ENCODE results near the gene RXFP1.
A peak's percentile ranks its signal among the peaks of the same experiment; 100 is the strongest.

RXFP1 gene

DNA sequence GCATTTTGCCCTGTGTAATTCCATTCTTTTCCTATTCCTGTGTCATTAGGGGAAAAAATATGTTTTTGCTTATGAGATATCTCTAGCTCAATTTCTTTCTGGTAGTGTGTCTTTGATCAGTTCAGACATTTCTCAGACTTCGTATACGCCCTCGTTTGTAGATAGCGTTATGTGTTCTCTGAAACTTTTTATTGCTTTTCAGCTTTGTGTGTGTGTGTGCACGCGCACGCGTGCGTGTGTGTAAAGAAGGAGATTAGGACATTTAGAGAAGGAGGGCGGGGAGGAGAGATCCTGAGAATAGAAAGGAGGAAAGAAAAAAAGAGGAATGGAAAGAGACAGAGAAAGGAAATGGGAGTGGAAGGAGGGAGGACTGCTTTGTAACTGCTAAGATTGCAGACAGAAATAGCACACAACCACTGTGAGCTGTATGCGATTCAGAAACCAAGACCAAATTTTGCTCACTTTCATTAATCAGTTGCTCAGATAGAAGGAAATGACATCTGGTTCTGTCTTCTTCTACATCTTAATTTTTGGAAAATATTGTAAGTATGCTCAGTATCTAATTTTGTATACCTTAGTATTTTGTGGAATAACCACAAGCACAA lies at the start of gene RXFP1:
RXFP1 (plus strand) TSS at position 399 of the 605 bp plus-strand sequence; CDS start at position 494, 95 bp downstream.
- DNase-seq (ENCODE audit: low read depth, low spot score), result no peak
- no peak within 1 kb of the TSS for H3K27ac ChIP-seq

DNA sequence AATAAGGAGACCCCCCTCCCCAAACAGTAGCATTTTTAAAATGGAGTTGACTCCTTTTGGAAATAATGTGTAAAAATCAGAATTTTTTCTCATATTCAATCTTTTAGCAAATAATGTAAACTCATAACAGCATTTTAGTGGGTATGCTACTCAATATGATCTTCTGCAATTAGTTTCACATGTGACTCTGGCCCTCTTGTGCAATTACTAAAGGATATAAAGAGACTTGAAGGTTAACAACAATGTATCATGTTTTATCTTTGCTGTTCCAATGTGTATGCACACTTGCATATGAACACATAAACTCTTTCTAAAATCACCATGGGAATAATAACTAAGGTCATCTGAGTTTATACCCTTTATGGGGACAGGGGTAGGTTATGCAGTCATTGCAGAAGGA lies 39.9 kb upstream of the RXFP1 start:
- H3K27ac ChIP-seq, result no peak overlapping the region
- DNase-seq (ENCODE audit: low read depth, low spot score), result no peak

DNA sequence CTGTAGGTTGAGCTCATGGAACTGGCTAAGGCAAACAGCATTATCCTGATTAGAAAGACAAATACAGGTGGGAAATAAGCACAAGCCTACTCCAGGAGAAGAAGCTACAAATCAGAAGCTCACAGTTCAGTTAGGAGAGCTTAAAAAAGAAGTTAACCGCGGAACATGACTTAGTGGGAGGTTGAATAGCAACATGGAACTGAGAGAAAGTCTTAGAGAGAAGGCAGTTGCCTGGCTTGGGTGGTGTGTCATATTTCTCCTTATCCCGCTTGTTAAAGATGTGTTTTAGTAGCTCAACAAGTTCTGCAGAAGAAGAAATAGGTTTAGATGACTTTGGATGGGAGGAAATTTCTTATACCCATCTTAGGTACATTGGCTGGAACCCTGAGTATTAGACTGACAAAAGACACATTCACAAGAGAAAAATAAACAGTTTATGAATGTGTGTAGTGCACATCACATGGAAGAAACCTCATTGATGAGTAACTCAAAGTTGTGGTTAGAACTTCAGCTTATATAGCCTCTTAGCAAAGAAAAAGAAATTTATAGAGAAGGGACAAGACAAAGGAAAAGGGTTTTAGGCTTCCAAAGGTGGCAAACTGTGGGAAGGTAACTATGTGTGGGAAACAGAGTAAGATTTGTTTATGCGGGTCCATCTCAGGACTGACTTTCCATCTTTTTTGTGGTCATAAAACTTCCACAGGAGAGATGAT lies 37.4 kb upstream of the RXFP1 start:
- DNase-seq (ENCODE audit: low read depth, low spot score), result peak; percentile 66
- H3K27ac ChIP-seq, result no peak overlapping the region

DNA sequence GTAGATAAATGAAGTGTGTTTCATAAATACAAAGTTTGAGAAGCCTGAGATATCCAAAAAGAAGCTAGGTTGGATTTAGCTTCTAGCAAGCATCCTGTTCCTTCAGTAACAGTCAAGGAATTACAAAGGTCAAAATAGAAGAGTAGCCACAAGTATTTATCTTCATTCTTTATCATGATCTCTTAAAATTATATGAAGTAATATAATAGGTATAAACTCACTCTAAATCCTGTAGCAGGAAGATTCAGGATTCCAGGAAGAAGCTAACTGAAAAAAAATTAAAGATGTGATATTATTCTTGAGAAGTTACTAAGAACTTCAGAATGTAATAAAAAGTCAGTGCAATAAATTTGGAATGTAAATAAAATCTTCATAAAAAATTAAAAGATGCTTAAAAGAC lies 31.1 kb upstream of the RXFP1 start:
- no peak for DNase-seq (ENCODE audit: low read depth, low spot score)
- no peak overlapping the region for H3K27ac ChIP-seq

DNA sequence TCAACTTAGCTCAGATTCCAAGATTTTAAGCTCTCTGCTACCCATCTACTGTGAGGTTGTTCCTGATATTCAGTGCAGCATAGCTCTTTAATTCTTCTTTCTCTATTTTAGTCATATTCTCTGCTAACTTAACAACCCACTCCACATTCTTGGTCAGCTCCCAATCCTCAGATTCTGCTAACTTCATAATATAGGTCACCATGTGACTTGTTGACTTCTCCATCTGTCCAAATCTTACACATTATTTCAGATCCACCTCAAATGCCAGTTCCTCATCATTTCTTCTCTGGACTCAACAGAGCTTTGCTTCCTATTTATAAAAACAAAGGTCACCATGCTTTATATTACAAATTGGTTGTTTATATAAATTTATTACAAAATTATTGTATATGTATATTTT lies 29.3 kb upstream of the RXFP1 start:
- DNase-seq (ENCODE audit: low read depth, low spot score), result no peak
- H3K27ac ChIP-seq, result no peak overlapping the region

DNA sequence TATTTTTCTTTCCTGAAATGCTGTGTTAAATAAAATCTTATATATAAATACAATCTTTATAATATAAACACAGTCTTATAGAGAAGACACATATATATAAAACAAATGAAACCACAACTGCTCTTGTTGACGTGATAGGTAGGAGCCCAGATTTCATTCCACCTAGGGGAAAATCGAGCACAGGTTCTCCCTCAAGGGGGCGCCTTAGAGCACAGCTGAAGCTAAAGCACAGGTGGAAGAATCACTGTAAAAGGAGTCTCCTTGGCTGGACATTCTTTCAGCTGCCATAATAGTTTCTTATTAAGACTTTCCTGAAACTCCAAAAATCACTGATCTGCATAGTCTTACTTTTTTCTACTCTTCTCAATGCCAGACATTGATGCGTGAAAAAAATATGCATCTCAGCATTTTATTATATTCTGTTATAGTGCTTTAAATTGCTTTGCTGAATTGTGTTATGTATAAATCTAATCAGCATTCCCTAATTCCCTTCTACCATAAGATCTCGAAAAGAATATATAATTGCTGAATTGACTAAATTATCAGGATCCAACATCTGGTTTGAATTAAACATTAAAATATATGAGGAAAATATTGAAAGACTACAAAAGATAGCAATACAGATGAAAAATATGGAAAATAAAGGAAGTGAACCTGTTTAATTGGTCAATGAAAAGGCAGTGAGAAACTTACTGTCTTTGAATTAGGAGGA lies 25.5 kb upstream of the RXFP1 start:
- no peak overlapping the region for H3K27ac ChIP-seq

DNA sequence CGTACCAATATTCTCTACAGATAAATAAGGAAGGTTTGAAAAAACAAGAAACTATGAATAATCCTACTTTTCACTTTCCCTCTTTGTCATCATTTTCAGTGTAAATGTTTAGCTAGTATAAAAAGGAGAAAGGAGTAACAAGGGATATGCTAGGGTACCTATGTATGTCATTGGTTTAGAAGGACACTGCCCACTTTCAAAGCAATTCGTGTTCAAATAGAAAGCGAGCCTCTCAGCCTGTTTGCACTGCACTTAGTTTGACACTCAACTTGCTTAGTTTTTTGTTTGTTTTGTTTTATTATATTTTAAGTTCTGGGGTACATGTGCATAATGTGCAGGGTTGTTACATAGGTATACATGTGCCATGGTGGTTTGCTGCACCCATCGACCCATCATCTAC lies 21.6 kb upstream of the RXFP1 start:
- no peak for DNase-seq (ENCODE audit: low read depth, low spot score)
- no peak overlapping the region for H3K27ac ChIP-seq

More for the DNA sequence above, 25.5 kb upstream of the RXFP1 start:
- DNase-seq (ENCODE audit: low read depth, low spot score), result no peak

DNA sequence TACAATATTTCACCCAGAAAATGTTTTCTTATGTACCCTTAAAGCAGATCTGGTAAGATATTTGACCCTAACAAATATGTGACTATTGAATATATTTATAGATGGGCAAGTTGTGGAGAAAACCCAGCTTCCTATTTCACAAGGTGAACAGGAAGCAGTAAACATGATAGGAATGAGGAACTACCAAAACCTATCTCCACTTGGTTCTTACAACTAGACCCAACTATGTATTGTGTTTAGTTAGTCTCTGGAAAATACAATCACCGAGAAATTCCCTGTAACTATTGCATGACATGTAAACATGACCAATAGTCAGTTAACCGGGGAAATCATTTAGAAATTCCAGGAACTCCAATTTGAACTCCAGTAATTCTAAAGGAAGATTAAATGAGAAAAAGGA lies 8.4 kb upstream of the RXFP1 start:
- peak overlapping the region; percentile 52 for H3K27ac ChIP-seq

DNA sequence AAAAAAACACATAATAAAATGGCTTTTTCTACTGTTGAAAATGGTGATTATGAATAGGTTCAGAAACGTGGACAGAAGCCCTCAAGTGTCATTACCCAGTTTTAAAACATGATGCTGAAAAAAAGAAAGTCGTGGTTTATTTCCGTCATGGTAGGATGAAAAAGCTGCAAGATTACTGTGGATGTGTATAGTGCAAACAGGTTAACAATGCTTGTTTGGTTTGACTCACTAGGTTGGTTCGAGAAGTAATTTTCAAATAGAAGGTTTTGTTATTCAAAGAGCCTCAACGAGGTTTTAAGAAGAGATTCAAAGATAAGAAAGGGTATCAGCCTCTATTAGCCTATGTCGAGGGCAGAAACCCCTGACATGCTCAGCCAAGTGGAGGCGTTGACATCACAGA lies 2.5 kb upstream of the RXFP1 start:
- no peak overlapping the region for H3K27ac ChIP-seq
- DNase-seq (ENCODE audit: low read depth, low spot score), result no peak

More for the DNA sequence above, 8.4 kb upstream of the RXFP1 start:
- DNase-seq (ENCODE audit: low read depth, low spot score), result no peak

GRCh38 chr4:158523990-158524535 lies 2.4 kb downstream of the RXFP1 start:
- peak; percentile 29 for DNase-seq (ENCODE audit: low read depth, low spot score)

DNA sequence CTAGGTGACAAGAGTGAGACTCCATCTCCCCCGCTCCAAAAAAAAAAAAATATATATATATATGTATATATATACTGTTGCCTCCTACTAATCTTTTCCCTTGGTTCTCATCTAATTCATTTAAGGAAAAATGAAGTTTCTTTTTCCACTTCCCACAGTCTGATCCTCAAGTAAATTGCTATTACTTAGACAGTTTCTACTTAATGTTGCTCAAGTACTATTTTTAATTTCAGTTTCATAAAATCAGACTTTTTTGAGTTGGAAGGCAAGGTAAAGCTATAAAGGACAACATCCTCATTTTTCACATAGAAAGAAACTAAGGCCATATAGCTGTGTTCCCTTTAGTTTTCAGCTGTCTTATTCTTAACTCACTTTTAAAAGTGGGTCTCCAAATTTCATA lies 5.8 kb downstream of the RXFP1 start:
- no peak for DNase-seq (ENCODE audit: low read depth, low spot score)
- no peak overlapping the region for H3K27ac ChIP-seq

More at GRCh38 chr4:158523990-158524535, 2.4 kb downstream of the RXFP1 start:
- peak overlapping the region; percentile 43 for H3K27ac ChIP-seq

GRCh38 chr4:158529505-158529904 lies 7.8 kb downstream of the RXFP1 start:
- H3K27ac ChIP-seq, result no peak overlapping the region
- DNase-seq (ENCODE audit: low read depth, low spot score), result no peak

GRCh38 chr4:158530381-158530780 lies 8.7 kb downstream of the RXFP1 start:
- DNase-seq (ENCODE audit: low read depth, low spot score), result no peak
- no peak overlapping the region for H3K27ac ChIP-seq

DNA sequence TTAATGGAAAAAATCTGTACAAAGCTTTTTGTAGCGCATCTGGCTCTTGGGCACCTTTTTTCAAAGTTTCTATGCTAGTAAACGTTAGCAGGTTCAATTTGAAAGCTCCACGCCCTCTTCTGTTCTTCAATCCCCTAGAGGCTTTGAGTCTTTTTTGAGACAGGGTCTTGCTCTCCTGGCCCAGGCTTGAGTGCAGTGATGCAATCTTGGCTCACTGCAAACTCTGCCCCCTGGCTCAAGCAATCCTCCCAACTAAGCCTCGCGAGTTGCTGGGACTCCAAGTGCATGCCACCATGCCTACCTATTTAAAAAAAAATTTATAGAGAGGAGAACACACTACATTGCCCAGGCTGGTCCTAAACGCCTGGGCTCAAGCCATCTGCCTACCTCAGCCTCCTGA lies 9.2 kb downstream of the RXFP1 start:
- no peak for DNase-seq (ENCODE audit: low read depth, low spot score)
- no peak overlapping the region for H3K27ac ChIP-seq

GRCh38 chr4:158532556-158533231 lies 11.0 kb downstream of the RXFP1 start:
- DNase-seq (ENCODE audit: low read depth, low spot score), result no peak
- H3K27ac ChIP-seq, result no peak overlapping the region

DNA sequence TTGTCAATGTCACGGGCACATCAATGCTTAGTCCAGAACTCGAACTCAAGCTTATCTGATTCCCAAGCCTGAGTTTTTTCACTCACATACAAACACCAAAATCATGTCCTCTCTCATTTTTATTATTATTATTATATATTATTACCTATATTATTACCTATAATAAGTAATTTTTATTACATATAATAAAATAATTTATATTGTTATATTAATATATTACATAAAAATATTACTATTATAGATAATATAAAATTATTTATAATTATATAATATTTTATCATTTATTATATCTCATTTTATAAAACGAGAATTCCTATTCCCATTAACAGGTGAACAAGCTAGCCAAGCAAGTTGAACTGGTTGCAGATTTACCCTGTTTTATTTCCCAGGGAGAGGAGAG lies 13.0 kb downstream of the RXFP1 start:
- no peak for DNase-seq (ENCODE audit: low read depth, low spot score)
- H3K27ac ChIP-seq, result peak overlapping the region; percentile 33

- DNase-seq (ENCODE audit: low read depth, low spot score), result peak; percentile 18
- H3K27ac ChIP-seq, result peak overlapping the region; percentile 33
These were observed 13.5 kb downstream of the RXFP1 start for GRCh38 chr4:158535130-158535614.

DNA sequence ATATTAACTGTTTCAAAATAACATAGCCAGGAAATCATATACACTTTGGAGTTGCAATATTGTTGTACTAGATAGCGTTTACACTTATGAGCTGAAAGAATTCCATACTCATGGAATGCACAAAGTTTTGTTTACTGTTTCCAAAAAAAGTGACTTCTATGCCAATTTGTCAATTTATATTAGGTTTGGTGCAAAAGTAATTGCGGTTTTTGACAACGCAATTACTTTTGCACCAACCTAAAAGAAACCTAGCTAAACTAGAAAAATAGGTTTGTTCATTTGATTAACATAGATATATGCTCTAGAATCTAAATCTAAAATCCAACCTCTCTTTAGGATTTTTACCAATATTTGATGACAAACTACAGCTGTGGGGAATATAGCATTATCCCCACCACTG lies 15.2 kb downstream of the RXFP1 start:
- peak overlapping the region; percentile 88 for H3K27ac ChIP-seq
- no peak for DNase-seq (ENCODE audit: low read depth, low spot score)

DNA sequence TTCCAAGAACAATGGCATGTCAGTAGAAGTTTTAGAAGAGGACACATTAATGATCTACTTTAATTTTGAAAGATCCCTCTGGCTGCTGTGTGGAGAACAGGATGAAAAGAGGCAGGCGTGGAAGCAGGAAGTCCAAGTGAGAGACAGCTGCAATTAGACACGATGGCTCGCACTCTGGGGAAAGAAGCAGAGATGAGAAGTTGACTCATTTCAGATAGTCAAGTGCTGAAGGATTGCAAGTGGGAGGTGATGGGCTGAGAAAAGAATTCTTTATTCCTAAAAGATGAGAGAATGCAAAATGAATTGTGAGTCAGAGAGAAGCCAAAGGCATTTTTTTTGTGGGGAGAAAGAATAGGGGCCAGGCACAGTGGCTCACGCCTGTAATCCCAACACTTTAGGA lies 16.5 kb downstream of the RXFP1 start:
- H3K27ac ChIP-seq, result peak overlapping the region; percentile 88
- DNase-seq (ENCODE audit: low read depth, low spot score), result peak; percentile 22

GRCh38 chr4:158538911-158539310 lies 17.2 kb downstream of the RXFP1 start:
- no peak for DNase-seq (ENCODE audit: low read depth, low spot score)
- H3K27ac ChIP-seq, result peak overlapping the region; percentile 88

Data from epithelial cell of prostate (primary cell).